ENCODE measurements around the gene RERE.

Gene RERE

GRCh38 chr1:8497210-8497819 lies 320.1 kb downstream of the RERE start:
- no peak for DNase-seq

- DNase-seq = peak; percentile 48
Measured at GRCh38 chr1:8496473-8496872, 321.0 kb downstream of the RERE start.

- DNase-seq = peak; percentile 26
Measured at GRCh38 chr1:8495928-8496401, 321.5 kb downstream of the RERE start.

- DNase-seq = no peak
Measured at GRCh38 chr1:8494681-8495080, 322.8 kb downstream of the RERE start.

GRCh38 chr1:8493916-8494540 lies 323.4 kb downstream of the RERE start:
- DNase-seq = no peak

- no peak for DNase-seq
Measured at GRCh38 chr1:8487249-8487648, 330.2 kb downstream of the RERE start.

- DNase-seq = no peak
Measured at GRCh38 chr1:8486047-8486446, 331.4 kb downstream of the RERE start.

GRCh38 chr1:8483586-8483985 lies 333.9 kb downstream of the RERE start:
- DNase-seq = no peak

GRCh38 chr1:8482979-8483381 lies 334.5 kb downstream of the RERE start:
- no peak for DNase-seq

- no peak for DNase-seq
Measured at GRCh38 chr1:8481650-8482380, 335.6 kb downstream of the RERE start.

GRCh38 chr1:8478566-8478965 lies 338.9 kb downstream of the RERE start:
- DNase-seq = no peak

GRCh38 chr1:8477983-8478362 lies 339.5 kb downstream of the RERE start:
- no peak for DNase-seq

- no peak for DNase-seq
Measured at GRCh38 chr1:8477166-8477982, 340.1 kb downstream of the RERE start.

GRCh38 chr1:8476006-8476405 lies 341.4 kb downstream of the RERE start:
- DNase-seq = no peak

- DNase-seq = no peak
Measured at GRCh38 chr1:8474369-8474768, 343.1 kb downstream of the RERE start.

- DNase-seq = no peak
Measured at GRCh38 chr1:8473891-8474300, 343.5 kb downstream of the RERE start.

GRCh38 chr1:8473121-8473875 lies 344.1 kb downstream of the RERE start:
- no peak for DNase-seq

GRCh38 chr1:8472668-8473067 lies 344.8 kb downstream of the RERE start:
- peak; percentile 39 for DNase-seq

GRCh38 chr1:8471451-8471850 lies 346.0 kb downstream of the RERE start:
- DNase-seq = no peak

GRCh38 chr1:8468751-8469150 lies 348.7 kb downstream of the RERE start:
- no peak for DNase-seq

- no peak for DNase-seq
Measured at GRCh38 chr1:8467308-8467707, 350.1 kb downstream of the RERE start.

- DNase-seq = no peak
Measured at GRCh38 chr1:8465692-8466091, 351.7 kb downstream of the RERE start.

GRCh38 chr1:8465013-8465412 lies 352.4 kb downstream of the RERE start:
- DNase-seq = no peak
